Kidney glomerular epithelial cell (primary cell): ENCODE results near the gene KMT2D.

Experiments
- DNase-seq: peaks from one replicate; lab custom pipeline; 2025; lab: John Stamatoyannopoulos, UW

Gene KMT2D

DNA sequence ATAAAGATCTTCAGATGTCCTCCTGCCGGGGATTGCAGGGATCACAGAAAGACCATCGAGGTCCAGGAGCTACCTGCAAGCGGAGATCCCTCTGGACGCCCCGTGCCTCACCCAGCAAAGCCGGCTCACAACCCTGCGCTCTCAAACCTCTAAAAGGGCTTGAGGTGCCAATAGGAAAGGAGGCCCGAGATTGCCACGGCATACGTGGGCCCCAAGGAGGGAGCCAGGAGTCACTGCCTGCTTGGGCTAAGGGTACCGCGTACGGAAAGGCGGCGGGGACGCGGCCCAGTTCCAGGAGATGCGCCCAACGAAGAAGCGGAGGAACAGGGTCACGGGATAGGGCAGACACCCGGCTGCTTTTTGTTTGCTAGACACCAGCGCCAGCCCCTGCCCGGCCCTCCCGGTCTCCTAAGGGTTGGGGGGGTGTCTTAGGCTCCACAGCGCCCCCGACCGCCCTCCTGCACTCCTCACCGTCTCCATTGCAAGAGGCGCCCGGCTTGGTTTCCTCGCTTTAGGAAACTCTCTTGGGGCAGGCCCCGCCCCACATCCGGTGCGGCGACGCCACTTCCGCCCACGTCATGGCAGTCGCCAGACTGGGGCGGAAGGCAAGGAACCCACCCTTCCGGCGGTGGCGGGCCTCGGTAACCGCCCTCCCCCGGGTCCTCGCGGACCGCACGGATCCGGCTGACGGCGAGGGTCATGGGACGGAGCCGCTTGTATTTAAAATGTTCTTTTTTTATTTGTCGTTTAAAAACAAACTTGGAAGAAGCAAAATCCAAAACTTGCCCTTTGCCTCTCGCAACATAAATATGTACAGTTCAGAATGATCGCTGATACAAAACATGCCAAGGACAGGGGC, 42.1 kb downstream of the KMT2D start, which contains the start of gene PRKAG1:
PRKAG1 (minus strand) TSS at position 516 of the 859 bp plus-strand sequence; CDS start at position 480, 36 bp downstream.
- DNase-seq: peak; percentile 87

- peak; percentile 43 for DNase-seq
Observed at GRCh38 chr12:49017891-49018260, 42.7 kb downstream of the KMT2D start.

GRCh38 chr12:49015196-49015595, 45.4 kb downstream of the KMT2D start:
- DNase-seq: no peak

DNA sequence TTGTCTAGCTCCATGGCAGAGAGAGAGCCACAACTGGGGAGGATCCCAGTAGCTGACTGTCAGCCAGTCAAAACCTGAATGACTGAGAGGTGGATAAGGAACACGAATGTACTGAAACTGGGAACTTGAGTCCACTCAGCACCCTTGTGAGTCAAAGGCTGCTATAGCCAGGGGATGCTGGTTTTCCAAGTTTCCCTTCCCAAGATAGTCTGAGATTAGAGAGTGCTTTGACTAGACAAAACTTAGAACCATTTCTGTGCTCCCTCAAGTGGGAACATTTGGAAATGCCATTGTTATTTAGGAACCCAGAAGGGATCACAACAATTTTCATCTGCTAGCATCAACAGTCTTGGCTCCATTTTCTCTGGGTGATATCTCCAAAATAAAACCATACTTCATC, 46.0 kb downstream of the KMT2D start:
- no peak for DNase-seq

DNA sequence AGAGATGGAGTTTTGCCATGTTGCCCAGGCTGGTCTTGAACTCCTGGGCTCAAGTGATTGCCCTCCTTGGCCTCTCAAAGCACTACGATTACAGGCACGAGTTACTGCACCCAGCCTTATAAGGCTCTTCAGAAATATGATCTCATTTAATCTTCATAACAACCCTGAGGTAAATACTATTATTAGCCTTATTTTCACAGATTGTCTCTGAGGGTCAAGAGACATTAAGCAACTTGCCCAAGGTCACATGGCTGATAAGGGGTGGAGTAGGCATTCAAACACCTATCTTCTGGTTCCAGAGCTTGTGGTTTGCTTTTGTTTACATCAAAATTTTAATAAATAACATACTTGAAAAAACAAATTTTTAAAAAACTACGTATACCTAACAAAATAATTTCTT, 47.2 kb downstream of the KMT2D start:
- no peak for DNase-seq

GRCh38 chr12:49012739-49013138, 47.9 kb downstream of the KMT2D start:
- no peak for DNase-seq
